Measurements from ENCODE around the gene ZBTB24.

Gene ZBTB24

DNA sequence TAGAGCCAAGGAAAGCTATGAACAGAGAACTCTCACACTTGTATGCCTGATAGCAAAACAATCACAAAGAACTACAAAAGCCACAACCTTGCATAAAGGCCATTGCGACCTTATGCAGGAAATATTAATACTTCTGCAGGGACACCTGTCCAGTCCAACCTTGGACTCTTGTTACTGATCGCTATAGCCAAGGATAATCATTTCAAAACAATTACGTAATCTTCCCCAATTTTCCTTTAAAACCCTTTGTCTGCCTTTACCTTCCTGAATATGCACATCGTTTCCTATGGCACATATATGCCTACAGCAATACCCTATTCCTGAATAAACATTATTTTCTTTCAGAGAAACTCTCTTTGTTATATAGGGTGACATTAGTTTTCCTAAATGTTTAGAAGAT is 65.4 kb downstream of the ZBTB24 start:
- no peak for DNase-seq (ENCODE audit: insufficient read length, low spot score)
- no peak for FAIRE-seq
- TF ChIP-seq POLR2A (IDR thresholded peaks at IDR 0.05; ENCODE audit: low read depth, low read length) = no peak
